Measurements from ENCODE around the gene UBA6. TPM values are rescaled to one million over a fixed set of nuclear protein-coding genes. Genes with fewer than 3 reads are reported as not detected.

UBA6 gene
- total RNA-seq, 3 donors from 2014 or later = 37.8 to 85.5 (median 50.5) TPM

- no peak for DNase-seq (ENCODE audit: low spot score in 2 of 2)
- H3K27ac ChIP-seq = no peak overlapping the region
- H3K4me3 ChIP-seq = no peak overlapping the region
- no peaks in the 10 kb centered on the region for H3K9me3 ChIP-seq
- TF ChIP-seq CTCF (IDR thresholded peaks at IDR 0.05) (no peak), POLR2AphosphoS5 (IDR thresholded peaks at IDR 0.05) (no peak), POLR2A (IDR thresholded peaks at IDR 0.05) (no peak)
- no peaks in the 10 kb centered on the region for H3K27me3 ChIP-seq
- no peaks in the 10 kb centered on the region for H3K4me1 ChIP-seq
- intact Hi-C loops (cut with DNase I; ENCODE audit: low total_unique reads) = no loop called here
- H3K36me3 ChIP-seq = no peaks in the 10 kb centered on the region
These were observed 132.1 kb downstream of the UBA6 start for GRCh38 chr4:67568820-67569219.

- intact Hi-C loops (cut with DNase I; ENCODE audit: low total_unique reads) = no loop called here
These were observed 134.6 kb downstream of the UBA6 start for GRCh38 chr4:67566335-67566734.

GRCh38 chr4:67565284-67565683 is 135.7 kb downstream of the UBA6 start:
- H3K4me1 ChIP-seq = no peaks in the 10 kb centered on the region
- no peaks in the 10 kb centered on the region for H3K27me3 ChIP-seq
- H3K4me3 ChIP-seq = no peak overlapping the region
- TF ChIP-seq CTCF (IDR thresholded peaks at IDR 0.05) (no peak), POLR2AphosphoS5 (IDR thresholded peaks at IDR 0.05) (no peak), POLR2A (IDR thresholded peaks at IDR 0.05) (no peak)
- no peaks in the 10 kb centered on the region for H3K36me3 ChIP-seq
- intact Hi-C loops (cut with DNase I; ENCODE audit: low total_unique reads) = no loop called here
- no peak for DNase-seq (ENCODE audit: low spot score in 2 of 2)
- no peak overlapping the region for H3K27ac ChIP-seq
- no peaks in the 10 kb centered on the region for H3K9me3 ChIP-seq

More at GRCh38 chr4:67566335-67566734, 134.6 kb downstream of the UBA6 start:
- TF ChIP-seq POLR2AphosphoS5 (IDR thresholded peaks at IDR 0.05) (no peak), CTCF (IDR thresholded peaks at IDR 0.05) (no peak), POLR2A (IDR thresholded peaks at IDR 0.05) (no peak)
- no peaks in the 10 kb centered on the region for H3K27me3 ChIP-seq
- H3K27ac ChIP-seq = no peak overlapping the region
- no peaks in the 10 kb centered on the region for H3K36me3 ChIP-seq
- no peaks in the 10 kb centered on the region for H3K4me1 ChIP-seq
- no peak overlapping the region for H3K4me3 ChIP-seq
- no peak for DNase-seq (ENCODE audit: low spot score in 2 of 2)
- H3K9me3 ChIP-seq = no peaks in the 10 kb centered on the region

Other genes with a start within 250 kb of the UBA6 start
- gene CENPC, start 155.7 kb downstream of the UBA6 start, total RNA-seq = 10 to 100 TPM; 30.7 to 67.6 (median 45.9) TPM
- gene STAP1, start 142.4 kb downstream of the UBA6 start, total RNA-seq = under 1 TPM in 1 of 3 donors, not detected in 2; 0.32 TPM
- not detected for gene GNRHR, start 53.2 kb upstream of the UBA6 start, total RNA-seq
- gene TMPRSS11D, start 182.8 kb upstream of the UBA6 start, total RNA-seq = not detected

All from breast epithelium (tissue), 4 donors.